ENCODE measurements around the gene FAM47E. TPM values are rescaled to one million over a fixed set of nuclear protein-coding genes. Genes with fewer than 3 reads are reported as not detected.

The FAM47E gene
- total RNA-seq, 1 experiment from 2014 or later, result 2.0 TPM

DNA sequence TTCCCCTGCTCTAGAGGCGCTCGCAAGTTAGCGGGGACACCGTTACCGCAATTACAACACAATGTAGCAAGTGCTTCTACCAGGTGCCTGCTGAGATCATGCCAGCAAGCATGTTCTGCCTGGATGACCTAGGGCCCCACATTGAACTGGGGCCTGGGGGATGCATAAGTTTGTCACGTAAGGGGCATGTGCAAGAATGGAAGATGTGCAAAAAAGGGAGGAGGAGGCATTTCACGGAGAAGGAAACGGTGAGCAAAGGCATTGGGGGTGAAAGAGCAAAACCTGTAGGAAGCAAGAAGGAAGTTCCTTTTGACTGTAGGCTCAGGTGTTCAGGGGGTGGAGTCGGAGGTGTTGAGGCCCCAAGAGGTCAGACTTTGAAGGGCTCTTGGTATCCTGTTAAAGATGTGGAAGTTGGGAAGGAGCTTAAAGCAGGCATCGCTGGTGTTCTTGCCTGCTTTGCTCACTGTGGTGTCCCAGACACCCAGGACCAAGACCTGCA is 37.3 kb upstream of the FAM47E start:
- Histone ChIP-seq H4K8ac (replicated peaks; ENCODE audit: insufficient read length, low read depth, low read length) (no peak overlapping the region), H4K91ac (ENCODE audit: insufficient read length, low read depth, low read length) (no peak overlapping the region), H2BK5ac (ENCODE audit: insufficient read length, low read length) (no peak overlapping the region), H3K9me3 (ENCODE audit: control insufficient read depth, low read depth, low read length) (no peaks in the 10 kb centered on the region), H3K4me2 (ENCODE audit: insufficient read depth, insufficient read length, low read length) (peak overlapping the region; percentile 88), H3K23me2 (ENCODE audit: insufficient read length, low read depth, low read length, poor library complexity, severe bottlenecking) (peaks cover 10% of the 10 kb centered on the region), H2BK15ac (ENCODE audit: low read depth, low read length) (no peak overlapping the region), H3K27me3 (ENCODE audit: insufficient read depth, low read length) (no peaks in the 10 kb centered on the region), H3K14ac (ENCODE audit: insufficient read depth, low read length) (peak overlapping the region; percentile 44; the same call in 1 of the 2 replicates), H3K56ac (ENCODE audit: insufficient read length, low read depth, low read length) (no peak overlapping the region), H3K23ac (ENCODE audit: insufficient read length, low read depth, low read length) (no peak overlapping the region), H3K79me1 (ENCODE audit: insufficient read depth, low read depth, low read length, poor library complexity, severe bottlenecking) (no peaks in the 10 kb centered on the region), H2AFZ (ENCODE audit: low read length) (no peak overlapping the region), H4K20me1 (ENCODE audit: control insufficient read depth, insufficient read depth, insufficient read length) (no peaks in the 10 kb centered on the region), H4K5ac (ENCODE audit: insufficient read length, low read depth, low read length) (no peak overlapping the region), H3T11ph (ENCODE audit: low read length) (no peak overlapping the region), H2AK5ac (ENCODE audit: insufficient read length, low read length) (no peak overlapping the region), H3K27ac (ENCODE audit: insufficient read length, low read depth, low read length) (peak overlapping the region; percentile 29), H2BK20ac (ENCODE audit: low read depth, low read length, poor library complexity, severe bottlenecking) (no peak overlapping the region), H3K79me2 (ENCODE audit: insufficient read depth, low read length) (no peaks in the 10 kb centered on the region; the same call in 1 of the 2 replicates), H2BK120ac (ENCODE audit: low read depth, low read length, poor library complexity, severe bottlenecking) (no peak overlapping the region), H3K4ac (ENCODE audit: low read depth, low read length) (no peak overlapping the region), H2BK12ac (ENCODE audit: insufficient read length, low read depth, low read length) (no peak overlapping the region), H3K9ac (ENCODE audit: extremely low read depth, insufficient read length, low read length) (peak overlapping the region; percentile 37), H3K4me1 (ENCODE audit: insufficient read depth, low read length) (peaks cover 7% of the 10 kb centered on the region; the same call in 1 of the 2 replicates), H3K18ac (ENCODE audit: insufficient read length, low read depth, low read length) (peak overlapping the region; percentile 49)
- H3K4me1 Mint-ChIP-seq, result peaks cover 43 to 45% of the 10 kb centered on the region in 2 experiments
- H3K27me3 Mint-ChIP-seq (ENCODE audit: low read depth), result peaks cover 15% of the 10 kb centered on the region
- H3K27ac Mint-ChIP-seq, result peak overlapping the region; percentile 30 to 83 (median 40)
- TF ChIP-seq, protein P1, sequence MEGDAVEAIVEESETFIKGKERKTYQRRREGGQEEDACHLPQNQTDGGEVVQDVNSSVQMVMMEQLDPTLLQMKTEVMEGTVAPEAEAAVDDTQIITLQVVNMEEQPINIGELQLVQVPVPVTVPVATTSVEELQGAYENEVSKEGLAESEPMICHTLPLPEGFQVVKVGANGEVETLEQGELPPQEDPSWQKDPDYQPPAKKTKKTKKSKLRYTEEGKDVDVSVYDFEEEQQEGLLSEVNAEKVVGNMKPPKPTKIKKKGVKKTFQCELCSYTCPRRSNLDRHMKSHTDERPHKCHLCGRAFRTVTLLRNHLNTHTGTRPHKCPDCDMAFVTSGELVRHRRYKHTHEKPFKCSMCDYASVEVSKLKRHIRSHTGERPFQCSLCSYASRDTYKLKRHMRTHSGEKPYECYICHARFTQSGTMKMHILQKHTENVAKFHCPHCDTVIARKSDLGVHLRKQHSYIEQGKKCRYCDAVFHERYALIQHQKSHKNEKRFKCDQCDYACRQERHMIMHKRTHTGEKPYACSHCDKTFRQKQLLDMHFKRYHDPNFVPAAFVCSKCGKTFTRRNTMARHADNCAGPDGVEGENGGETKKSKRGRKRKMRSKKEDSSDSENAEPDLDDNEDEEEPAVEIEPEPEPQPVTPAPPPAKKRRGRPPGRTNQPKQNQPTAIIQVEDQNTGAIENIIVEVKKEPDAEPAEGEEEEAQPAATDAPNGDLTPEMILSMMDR (conservative IDR thresholded peaks at IDR 0.05), result no peak
- H3K4me3 Mint-ChIP-seq, result peak overlapping the region; percentile 78 to 82
- H3K36me3 Mint-ChIP-seq (ENCODE audit: insufficient read depth in 1 of 3, low read depth in 3 of 3), result no peaks in the 10 kb centered on the region; a peak in 1 of 7 replicates
- DNase-seq, result peak; percentile 52
- no CpG with 5 or more reads among the region's 10 CpGs for WGBS (ENCODE audit: extremely low coverage, insufficient read length, low lambda C conversion rate)
- no peaks in the 10 kb centered on the region for H3K9me3 Mint-ChIP-seq

Data from H9 (cell line).